Measurements from ENCODE around the gene TNFAIP6.

DNA sequence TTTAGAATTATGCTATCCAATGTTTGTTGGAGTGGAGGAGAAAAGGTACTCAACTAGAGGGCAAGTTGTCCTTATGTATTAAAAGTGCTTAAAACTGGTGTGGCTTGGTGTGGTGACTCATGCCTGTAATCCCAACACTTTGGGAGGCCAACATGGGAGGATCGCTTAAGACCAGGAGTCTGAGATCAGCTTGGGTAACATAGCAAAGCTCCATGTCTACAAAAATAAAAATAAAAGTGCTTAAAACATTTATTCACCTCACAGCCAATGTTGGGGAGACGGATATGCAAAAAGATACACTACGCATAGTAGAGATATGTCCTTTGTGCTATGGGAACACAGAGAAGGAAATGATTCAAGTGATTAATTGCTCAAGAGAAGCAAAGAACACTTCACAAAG, 19.3 kb upstream of the TNFAIP6 start:
- TF ChIP-seq CTCF (IDR thresholded peaks at IDR 0.05) (no peak), POLR2AphosphoS5 (IDR thresholded peaks at IDR 0.05) (no peak), POLR2A (IDR thresholded peaks at IDR 0.05) (no peak), EP300 (IDR thresholded peaks at IDR 0.05) (no peak)
